Dermis microvascular lymphatic vessel endothelial cell (primary cell): ENCODE results near the gene ARID1B. TPM values are rescaled to one million over a fixed set of nuclear protein-coding genes. Genes with fewer than 3 reads are reported as not detected.

ENCODE experiments used
- DNase-seq, 2 donors: peaks; one replicate each; pipeline versions ENCODE4 v3.0.0 to v3.0.0-alpha.2; 2010; ENCODE audit warnings: low read depth in 2 of 2
- total RNA-seq: library from RNA; depleted of rRNA; stranded (reverse); fragments of >200 nt; gene quantifications from 2 replicates; pipeline ENCODE4 v1.2.1, GENCODE V29; 2014

The ARID1B gene
- total RNA-seq, 1 donor from 2014 or later: 22.0 TPM

DNA sequence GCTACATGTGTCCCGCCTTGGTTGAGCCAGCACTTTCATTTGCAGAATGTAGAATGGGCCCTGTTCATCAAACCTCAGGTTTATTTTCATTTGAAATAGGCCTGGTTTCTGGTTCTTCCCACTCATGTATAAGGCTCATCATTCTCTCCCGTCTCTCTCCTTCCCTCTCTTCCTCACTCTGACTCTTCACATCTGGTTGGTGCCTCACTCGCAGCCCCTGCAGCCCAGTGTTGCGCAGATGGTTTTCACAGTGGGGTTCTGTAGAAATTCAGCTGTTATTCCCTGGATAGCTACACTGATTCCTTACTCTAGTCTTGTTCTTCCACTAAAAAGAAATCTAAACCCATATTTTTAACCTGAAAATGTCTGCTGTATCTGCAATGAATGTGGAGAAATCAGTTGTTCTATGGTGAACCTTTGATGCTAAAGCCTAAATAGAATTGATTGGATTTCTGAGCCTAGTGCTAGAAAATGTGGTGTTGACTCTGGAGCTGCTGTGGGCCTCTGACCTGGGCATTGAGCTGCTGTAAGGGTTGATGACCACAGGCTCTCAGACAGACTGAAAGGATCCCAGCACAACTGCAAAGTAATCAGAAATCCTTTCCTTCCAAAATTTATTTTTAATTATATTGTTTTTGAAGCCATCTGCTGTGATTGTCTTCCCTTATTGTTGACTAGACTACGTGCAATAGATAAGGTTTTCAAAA, 395.8 kb downstream of the ARID1B start:
- no peak for DNase-seq

DNA sequence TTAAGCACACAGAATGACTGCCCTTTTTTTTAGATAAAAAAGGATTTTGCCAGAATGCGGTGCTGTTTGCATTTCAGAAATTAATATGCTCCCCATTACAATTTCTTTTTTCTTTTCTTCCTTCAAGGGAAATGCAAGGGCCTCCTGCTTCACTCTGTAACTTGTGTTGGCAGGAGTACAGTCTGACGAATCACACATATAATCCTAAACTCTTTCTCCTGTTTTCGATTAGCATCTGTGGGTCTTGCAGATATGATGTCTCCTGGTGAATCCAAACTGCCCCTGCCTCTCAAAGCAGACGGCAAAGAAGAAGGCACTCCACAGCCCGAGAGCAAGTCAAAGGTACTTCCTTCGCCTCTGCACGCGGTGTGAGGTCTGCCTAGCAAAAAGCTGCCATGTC, 396.6 kb downstream of the ARID1B start:
- no peak for DNase-seq

DNA sequence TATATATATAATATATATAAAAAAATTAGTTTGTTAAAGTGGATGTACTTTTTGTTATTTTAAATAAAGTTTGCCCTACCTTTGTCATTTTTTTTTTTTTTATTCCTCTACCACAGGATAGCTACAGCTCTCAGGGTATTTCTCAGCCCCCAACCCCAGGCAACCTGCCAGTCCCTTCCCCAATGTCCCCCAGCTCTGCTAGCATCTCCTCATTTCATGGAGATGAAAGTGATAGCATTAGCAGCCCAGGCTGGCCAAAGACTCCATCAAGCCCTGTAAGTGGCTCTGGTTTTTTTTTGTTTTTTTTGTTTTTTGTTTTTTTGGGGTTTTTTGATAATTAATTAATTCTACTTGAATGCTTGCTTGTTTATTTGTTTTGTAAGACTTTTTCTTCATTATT, 397.6 kb downstream of the ARID1B start:
- no peak for DNase-seq

DNA sequence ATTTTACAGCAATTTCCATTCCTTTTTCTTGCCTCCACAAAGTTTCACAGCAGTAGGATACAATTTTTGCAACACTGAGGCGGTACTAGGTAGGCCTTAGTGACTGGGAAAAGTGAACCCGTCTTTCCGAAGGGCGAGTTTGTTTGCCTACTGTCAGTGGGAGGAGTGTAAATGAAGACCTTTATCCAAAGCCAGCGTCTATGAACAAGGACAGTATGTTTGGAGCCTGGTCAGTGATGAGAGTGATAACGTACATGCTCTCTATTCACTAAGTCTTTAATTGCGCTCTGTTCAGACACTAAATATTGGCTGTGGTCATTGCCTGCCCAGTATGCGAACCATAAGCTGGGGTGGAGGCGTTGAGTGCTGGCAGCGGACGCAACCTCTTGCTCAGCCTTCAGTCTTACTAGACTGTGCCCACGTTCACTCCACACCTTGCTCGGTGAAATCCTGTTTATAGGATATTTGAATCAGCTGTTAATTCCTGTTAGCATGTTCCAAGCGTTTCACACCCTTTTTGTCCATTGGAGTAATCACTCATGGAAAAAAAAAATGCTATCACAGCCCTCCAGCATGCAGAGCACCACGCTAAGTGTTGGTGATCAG, 400.7 kb downstream of the ARID1B start:
- DNase-seq: no peak

DNA sequence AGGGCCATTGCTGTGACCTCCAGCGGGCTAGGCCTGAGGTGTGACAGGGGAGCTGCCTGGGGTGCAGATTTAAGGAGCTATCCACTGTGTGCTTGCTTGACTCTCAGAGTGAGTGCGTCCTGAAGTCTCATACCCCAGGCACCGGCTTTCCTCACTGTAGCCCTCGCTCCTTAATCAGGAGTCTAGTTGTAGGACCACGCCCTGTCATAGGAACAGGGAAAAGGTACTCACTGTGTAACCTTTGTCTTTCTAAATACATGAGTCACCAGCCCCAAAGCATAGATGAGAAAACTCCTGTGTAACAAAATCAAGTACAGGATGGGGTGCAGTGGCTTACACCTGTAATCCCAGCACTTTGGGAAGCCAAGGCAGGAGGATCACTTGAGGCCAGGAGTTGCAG, 404.5 kb downstream of the ARID1B start:
- DNase-seq: no peak

DNA sequence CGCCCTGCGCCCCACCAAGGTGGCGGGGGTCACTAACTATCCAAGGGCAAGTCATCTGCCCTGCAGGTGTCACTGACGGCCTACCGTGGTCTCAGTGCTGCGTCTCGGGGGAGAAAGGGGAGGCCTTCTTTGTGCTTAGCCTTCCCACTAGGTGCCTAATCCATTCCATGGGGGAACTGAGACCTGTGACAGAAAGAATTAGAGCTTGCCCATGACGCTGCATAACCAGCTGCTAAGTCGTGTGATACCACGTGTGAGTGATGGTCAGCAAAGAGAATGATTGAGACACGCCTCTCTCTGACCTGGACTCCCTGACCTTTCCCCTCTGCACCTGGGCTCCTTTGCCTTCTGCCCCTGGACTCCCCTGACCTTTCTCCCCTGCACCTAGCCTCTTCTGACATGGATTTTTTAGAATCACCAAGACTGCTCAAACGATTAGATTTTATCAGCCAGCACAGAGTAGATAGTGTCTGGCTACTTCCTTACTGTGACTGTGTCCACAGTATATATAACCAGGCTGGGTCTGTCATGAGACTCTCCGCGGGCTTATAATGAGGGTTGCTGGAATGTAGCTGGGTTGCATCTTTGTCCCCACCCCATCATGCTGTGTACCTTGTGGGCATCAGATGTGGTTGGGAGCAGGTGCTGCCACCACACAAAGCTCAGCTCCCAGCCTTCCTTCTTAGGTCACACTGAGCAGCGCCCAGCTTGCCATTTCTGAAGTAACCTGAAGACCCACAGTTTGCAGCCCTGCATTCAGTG, 405.5 kb downstream of the ARID1B start:
- no peak for DNase-seq

DNA sequence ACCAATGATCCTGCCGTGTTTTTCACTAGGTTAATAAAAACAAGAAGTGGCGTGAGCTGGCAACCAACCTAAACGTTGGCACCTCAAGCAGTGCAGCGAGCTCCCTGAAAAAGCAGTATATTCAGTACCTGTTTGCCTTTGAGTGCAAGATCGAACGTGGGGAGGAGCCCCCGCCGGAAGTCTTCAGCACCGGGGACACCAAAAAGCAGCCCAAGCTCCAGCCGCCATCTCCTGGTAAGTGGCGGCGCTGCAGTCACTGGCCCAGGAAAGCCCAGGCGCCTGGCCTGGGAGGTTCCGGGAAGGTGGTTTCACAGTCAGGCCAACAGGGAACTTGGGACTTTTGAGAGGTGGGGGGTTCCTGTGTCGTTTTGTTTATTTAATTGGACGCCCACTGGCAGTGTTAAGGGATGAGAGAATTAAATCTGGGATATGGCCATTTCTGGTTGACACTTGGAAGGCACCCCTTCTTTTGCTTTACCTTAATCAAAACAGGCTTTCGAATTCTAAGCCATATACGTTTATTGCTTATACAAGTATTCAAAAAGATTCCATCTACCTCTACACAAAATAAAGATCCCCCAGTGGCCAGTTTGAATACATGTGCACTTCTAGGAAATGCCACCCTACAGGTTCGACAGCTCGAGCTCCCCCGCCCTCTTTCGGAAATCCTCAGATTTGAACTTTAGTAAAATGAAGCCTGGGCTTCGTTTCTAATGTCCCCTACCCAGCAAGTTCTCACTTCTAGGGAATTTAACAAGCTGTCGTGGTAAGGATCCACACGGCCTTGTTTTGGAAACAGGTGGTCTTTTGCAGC, 407.2 kb downstream of the ARID1B start:
- DNase-seq: peak; percentile 14 to 54

DNA sequence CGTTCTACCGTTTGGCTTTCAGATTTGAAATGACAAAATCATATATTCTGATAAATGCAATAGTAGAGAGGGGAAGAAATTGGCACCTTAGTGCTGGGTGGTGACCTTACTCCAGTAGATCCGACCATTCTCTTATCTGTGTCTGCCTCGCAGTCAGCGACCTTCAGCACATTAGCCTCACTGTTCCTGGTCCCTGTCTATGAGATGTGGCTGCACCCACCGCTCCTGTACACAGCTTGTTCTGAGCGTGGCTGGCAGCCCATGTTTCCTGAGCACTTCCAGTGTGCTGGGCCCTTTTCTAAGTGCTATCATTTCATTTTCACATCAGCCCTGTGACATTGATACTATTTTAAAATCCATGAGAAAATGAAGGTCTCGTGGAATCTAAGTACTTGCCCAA, 408.0 kb downstream of the ARID1B start:
- no peak for DNase-seq

DNA sequence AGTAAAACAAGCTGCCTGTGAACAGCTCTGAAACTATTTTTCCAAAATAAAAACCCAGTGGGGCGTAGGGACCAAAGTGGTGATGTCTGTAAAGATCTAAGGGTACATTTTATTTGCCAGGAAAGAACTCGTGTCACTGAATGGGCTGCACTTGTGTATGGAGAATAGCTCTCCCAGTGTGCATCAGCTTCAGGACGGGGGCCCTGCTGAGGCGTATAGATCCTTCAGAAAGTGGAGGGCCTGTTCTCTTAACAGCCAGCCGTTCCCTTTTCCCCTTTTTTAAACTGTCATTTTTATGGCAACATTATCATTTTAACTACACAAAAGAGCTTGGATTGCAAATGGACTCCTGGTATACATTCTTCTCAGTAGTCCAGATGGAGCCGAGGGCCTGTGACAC, 408.8 kb downstream of the ARID1B start:
- no peak for DNase-seq

DNA sequence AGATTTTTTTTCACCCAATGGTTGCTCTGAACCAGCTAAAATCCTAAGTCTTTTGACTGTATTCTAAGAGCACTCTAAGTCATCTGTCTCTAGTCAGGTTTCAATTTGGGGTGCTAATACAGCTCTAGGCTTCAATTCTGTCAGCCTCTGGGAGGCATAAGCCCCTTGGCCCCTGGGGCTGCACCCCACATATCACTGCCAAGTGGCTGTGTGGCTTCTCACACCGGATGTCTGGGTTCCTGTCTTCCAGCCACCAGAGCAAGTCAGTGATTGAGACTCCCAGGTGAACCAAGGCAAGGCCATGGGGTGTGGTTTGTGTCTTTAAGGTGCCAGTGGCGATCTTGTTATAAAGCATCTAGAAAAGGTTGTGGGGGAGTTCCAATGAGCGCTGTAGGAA, 409.6 kb downstream of the ARID1B start:
- no peak for DNase-seq

DNA sequence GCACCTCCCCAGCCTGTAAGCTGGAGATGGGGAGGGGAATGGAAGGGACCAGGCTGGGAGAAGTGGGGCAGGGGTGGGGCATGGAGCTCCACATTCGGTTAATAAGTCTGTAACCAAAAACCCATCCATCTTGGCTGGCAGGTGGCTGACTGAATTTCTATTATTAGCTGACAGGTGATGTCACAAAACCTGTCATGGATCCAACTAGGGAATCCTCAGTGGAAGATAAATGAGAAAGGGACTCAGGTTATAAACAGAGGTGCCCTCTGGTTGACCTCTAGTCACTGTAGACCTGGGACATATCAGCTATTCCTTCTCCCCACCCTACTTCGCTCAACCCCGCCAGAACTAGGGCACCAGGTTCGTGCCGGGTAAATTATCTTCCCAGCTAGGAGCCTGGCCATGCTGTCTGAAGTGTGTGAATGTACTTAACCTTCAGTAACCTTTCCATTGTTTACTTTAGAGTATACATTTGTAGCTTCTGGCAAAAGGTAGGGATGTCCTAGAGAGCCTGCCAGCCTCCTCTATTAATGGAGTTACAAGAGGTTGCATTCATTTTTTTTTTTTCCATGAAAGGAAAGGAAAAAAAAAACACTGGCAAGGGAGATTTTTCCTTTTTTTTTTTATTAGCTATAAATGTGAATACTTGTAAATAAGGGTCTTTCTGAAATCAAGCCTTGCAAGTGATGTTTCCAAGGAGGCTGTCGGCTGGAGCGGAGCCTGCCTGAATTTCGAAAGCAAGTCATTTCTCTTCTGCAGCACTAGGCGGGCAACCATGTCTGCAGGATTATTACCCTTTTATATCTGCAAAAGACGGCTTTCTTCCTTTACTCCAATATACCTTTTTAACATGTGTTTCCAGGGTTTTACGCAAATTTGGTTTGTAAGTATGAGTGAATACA, 410.3 kb downstream of the ARID1B start:
- DNase-seq: peak; percentile 52 to 63

DNA sequence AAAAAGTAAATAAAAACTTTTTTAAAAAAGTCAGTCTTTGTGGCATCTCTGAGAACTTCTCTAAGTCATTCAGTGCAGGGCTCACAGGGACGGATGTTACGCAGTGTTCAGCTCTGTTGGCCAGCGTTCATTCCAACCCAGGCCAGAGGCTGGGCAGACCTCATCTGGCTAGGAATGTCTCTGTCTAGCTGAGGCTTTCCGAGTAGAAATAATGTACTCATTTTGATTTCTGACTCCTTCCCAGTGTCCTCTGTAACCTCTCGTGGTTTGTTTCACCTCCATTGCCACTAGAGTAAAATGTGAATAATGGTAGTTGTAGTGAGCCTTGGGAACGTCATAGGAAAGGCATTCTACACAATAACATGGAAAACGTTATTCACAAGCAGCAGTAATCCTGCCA, 411.0 kb downstream of the ARID1B start:
- no peak for DNase-seq

DNA sequence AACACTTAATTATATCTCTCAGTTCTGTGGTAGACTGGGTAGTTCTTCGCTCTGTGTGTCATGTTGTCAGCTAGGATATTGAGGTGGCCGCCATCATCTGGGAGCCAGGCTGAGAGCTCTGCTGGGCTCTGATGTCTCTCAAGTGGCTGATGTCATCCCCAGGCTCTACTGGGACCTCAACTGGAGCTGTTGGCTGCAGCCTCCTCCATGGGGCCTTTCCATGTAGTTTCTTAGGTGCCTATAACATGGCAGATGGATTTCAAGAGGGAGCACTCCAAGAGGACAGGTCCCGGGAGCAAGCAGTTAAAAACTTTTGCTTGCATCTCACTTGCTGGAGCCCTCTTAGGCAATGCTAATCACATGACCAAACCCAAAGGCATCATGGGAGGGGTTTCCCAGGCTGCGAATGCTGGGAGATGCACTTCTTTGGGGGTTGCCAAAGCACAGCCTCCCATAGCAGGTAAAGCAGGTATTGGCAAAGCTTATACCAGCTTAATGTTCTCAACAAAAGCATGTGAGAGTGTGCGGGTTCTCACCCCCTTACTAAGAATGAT, 416.3 kb downstream of the ARID1B start:
- no peak for DNase-seq

DNA sequence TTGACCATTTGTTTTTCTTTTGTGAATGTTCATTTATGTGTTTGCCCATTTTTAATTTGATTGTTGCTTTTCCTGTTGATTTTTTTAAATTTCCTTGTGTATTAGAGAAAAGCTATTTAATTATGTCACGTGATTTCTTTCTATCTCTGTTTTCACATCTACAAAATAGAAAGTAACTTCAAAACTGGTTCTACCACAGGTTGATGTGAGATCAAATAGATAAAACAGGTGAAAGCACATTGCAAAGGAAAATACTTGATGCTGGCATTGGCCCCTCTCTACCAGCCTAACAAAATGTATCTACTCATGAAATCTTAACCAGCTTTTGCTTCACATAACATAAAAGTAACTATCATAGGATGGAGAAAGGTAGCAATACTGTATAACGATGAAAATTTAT, 416.9 kb downstream of the ARID1B start:
- no peak for DNase-seq

DNA sequence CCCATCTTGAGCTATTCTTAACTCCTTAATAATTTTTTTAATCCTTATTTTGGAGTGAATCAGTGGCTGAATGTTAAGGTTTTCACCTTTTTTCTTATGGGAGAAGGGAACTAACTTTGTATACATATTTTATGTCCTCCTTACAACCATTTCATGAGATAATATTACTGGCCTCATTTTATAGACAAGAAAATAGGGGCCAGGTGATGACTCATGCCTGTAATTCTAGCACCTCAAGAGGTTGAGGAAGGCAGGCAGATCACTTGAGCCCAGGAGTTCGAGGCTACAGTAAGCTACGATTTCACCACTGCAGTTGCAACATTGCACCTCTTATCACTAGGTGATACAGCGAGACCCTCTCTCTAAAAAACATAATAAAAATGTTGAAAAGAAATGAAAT, 417.5 kb downstream of the ARID1B start:
- no peak for DNase-seq

DNA sequence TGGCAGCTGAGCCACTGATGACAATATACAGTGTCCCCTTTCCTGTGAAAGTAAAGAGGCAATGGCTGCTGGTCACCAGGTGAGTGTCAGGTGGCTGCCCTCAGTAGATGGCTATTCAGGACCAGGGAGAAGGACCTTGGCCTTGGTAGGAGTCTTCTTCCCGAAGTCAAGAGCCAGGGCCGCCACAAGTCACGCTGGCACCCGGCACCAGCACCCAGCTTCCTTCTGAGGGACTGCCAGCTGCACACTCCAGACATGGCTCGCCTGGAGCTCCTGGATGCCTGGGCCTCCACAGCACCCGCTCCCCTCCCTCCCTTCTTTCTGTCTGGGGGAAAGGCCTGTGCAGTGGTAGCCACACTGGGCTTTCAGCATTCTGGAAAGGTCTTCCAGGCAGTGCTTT, 419.2 kb downstream of the ARID1B start:
- DNase-seq: no peak

DNA sequence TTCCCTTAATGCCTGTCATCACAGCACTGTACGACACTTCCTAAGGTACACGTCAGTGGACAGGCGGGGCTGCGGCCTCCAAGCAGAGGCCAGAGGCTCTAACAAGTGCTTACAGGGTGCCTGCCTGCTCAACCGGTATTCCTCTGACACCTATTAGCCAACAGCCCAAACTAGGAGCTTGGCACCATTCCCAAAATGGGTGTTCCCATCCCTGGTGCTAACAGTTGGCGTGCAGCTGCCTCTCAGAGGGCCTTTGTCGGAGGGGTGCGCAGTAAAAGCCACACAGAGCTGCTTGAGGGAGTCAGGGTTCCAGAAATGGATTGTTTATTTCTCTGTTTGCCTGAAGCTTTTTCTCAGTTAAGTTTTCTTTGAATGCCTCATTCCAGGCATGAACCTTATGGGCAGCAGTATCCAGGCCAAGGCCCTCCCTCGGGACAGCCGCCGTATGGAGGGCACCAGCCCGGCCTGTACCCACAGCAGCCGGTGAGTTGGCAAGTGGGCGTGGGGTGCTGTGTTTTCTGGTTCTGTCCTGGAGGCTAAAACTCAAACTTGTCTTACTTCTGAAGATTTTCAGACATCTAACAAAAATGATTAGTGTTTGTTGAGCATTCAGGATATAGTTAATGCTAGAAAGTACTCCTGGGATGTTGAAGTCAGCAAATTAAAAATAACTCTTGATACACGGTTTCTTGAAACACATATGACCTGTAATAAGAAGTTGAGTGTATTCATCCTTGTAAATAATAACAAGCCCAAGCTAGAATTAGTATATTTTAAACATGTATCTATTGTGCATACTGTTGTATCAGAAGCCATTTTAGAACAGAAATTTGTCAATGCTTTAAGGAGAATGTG, 421.5 kb downstream of the ARID1B start:
- DNase-seq: no peak

DNA sequence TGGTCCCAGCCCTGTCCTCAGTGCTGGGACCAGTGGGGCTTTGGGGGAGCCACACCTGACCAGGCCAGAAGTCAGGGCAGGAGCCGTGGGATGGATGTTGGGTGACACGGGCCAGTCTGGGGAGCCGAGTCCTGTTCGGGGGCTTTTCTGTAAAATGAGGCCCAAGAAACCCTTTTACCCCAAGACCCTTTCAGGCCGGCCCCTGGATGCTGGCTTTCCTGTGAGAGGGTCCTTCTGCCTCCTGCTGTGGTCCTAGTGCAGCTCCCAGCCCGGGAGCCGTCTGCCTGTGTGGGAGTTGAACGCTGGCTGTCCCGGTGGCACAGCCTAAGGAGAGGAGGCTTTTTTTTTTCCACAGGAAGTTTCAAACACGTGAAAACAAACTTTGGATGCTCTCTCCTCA, 422.9 kb downstream of the ARID1B start:
- no peak for DNase-seq

DNA sequence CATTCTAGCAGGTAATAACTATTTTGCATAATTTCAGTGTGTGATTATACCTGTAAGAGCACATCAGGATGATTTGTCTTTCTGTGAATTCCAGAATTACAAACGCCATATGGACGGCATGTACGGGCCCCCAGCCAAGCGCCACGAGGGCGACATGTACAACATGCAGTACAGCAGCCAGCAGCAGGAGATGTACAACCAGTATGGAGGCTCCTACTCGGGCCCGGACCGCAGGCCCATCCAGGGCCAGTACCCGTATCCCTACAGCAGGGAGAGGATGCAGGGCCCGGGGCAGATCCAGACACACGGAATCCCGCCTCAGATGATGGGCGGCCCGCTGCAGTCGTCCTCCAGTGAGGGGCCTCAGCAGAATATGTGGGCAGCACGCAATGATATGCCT, 423.4 kb downstream of the ARID1B start:
- no peak for DNase-seq

DNA sequence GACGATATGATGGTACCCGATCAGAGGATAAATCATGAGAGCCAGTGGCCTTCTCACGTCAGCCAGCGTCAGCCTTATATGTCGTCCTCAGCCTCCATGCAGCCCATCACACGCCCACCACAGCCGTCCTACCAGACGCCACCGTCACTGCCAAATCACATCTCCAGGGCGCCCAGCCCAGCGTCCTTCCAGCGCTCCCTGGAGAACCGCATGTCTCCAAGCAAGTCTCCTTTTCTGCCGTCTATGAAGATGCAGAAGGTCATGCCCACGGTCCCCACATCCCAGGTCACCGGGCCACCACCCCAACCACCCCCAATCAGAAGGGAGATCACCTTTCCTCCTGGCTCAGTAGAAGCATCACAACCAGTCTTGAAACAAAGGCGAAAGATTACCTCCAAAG, 423.9 kb downstream of the ARID1B start:
- DNase-seq: no peak
